Activated CD4-positive, alpha-beta T cell treated with anti-CD3 and anti-CD28 coated beads, Interleukin-2, Interleukin-4, amounts not matched to agents 100 ng/mL and 50 ng/mL, durations not matched to agents 16 hours and 8 hours (primary cell): ENCODE results near the gene ENDOU.
A peak's percentile ranks its signal among the peaks of the same experiment; 100 is the strongest.

Experiments
- DNase-seq: peaks from one replicate; pipeline ENCODE4 v3.0.0-alpha.2; 2020; ENCODE audit warnings: low spot score

ENDOU gene

DNA sequence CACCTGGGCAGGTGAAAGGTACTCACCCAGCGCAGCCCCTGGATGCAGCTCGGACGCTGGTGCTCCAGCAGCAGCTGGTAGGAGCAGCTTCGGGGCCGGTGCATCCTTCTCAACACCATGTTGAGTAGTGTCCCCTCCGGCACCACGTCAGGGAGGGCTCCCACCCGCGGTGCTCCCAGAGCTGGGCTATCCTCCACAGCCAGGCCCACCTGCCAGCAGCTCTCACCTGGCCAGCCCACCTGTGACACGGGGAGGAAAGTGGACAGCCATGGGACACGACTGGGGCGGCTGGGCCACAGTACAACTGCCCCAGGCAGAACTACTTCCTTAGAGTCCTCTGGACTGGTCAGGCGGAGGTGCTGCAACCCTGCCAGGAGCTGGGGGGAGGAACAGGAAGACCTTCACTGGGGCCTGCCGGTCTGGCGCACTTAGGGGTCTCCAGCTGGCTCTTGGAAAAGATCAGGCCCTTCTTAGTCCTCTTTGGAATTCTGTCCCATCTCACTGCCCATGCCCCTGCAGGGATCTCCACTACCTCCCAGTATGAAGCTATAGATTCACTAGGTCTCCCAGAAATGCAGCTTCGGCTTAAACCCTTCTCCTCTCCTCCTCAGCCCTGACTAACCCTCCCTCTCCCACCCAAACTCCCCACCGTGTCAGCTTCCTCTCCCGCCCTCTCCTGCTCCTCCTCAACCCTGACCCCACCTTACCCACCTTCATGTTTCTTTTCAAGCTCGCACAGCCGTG, 32.7 kb upstream of the ENDOU start:
- no peak for DNase-seq

DNA sequence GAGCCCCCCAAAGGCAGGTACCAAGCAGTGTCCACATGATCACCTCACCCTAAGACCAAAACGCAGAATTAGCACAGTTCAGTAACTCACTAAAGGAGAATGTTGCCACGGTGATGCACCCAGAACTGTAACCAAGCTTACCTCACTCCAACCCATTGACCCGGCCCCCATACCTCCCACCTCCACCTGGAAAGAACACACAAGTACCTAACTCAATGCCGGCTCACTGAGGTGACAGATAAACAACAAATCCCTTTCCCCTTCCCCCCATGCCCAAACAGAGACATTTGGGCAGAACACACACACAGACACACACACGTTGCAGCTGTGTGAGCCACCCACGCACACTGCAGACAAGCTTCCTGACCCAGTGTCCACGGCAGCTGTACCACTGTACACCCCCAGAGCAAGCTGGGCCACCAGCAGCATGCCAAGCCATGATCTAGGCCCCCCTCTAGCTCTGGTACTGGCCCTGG, 32.1 kb upstream of the ENDOU start:
- no peak for DNase-seq

DNA sequence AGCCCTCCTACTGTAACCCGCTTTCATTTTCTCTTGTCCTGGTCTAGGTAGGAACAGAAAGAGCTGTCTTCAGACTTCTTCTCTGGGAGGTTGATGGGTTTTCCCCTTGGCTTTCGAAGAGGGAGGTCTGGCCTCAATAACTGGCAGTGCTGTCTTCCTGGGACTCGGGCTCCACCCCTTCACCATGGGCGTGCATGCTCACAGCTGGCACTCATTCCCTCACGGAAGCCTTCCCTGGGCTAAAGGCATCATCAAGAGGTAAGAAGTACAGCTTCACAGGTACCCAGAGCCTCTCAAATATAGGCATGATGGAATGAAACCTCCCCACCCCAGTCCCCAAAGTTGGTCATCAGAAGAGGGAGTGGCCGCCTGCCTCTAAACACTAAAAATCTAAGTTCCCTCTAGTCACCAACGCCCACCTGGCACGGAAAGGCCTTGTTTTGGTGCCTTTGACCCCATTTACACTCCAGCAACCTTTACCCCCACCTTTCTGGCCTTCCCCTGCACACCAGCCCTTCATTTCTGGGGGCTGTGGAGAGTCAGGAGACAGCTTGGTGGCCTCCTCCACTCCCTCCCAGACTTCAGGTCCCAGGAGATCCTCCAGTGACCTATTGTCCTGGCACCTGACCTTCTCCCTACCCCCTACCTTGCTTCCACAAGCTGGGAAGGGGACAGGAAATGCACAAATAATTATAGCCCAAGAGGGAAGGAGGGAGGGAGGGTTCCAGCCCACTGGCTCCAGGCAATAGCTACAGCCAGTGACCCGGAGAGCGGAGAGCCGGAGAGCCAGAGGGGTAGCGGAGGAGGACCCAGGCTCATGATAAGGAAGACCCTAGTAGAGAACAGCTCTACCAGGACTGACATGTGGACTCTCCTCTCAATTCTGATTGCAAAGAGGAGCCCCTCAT, 30.6 kb upstream of the ENDOU start:
- peak; percentile 48 for DNase-seq

DNA sequence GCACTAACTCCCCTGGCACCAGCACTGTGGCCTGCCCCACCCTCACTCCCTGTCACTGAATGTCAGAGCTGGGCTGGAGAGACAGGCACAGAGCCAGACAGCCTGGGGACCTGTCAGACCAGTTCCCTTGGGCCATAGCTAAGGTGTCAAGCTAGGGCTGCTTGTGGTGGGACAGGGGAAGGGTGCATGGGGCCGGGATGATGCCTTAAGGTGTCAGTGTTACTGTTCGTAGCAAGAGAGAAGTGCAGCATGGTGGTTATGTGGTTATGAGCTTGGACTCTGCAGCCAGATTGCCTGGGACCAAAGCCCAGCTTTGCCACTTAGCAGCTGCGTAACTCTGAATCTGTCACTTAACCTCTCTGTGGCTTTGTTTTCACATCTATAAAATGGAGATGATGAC, 29.6 kb upstream of the ENDOU start:
- no peak for DNase-seq

DNA sequence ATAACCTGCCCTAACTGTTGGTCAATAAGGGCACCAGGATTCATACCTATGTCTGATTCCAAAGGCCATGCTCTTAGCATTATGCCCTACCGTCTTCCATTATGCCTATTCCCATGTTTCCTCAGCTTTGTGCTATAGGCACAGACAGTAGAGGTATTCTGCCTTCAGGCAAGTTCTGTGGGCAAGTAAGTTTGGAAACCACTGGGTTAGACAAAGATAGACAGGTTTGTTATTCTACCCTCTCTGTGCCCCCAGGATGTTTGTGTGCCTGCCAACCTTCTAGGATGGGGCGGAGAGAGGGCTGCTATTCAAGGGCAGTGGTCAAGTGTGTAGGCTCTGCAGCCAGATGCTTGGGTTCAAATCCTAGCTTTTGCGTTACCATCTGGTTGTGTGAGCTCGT, 28.8 kb upstream of the ENDOU start:
- DNase-seq: no peak

DNA sequence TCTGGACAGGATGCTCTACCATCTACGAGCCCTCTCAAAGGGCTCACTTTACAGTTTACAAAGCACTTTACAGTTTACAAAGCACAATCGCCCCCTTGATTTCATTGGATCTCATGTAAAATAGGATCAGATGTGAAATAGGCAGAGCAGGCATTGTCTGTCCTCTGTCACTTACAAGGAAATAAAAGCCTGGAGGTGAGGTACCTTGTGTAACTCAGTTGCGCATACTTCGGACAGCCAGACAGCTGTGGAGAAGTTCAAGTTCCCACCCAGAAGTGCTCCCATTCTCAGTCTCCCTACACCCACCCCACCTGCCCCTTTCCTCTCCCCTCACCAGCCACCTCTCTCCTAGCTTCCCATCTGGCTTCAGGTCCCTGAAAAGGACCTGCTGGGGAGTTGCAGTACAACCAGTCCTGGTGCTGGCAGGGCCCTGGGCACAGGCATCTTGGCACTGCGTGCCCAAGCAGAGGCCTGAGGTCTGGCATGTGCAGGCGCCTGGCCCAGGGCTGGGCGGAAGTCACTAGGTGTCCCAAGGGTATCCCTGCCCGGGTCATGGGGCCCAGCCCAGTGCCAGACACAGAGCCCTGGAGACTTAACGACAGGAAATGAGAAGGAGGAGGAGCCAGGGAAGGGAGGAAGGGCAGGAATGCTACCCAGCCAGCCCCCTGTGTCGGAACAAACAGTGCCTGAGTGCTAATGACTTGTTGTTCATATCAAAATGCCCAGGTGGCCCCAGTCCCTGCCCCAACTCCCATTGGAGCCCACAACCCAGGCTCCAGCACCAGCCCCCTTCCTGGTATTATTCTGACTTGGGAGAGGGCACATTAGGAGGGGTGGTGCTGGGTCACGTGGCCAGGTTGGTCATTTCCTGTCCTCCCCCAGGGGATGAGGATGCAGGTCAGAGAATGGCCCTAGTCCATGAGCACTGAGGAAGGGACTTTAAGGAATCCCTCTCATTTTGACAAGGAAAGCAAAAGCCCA, 28.0 kb upstream of the ENDOU start:
- no peak for DNase-seq

DNA sequence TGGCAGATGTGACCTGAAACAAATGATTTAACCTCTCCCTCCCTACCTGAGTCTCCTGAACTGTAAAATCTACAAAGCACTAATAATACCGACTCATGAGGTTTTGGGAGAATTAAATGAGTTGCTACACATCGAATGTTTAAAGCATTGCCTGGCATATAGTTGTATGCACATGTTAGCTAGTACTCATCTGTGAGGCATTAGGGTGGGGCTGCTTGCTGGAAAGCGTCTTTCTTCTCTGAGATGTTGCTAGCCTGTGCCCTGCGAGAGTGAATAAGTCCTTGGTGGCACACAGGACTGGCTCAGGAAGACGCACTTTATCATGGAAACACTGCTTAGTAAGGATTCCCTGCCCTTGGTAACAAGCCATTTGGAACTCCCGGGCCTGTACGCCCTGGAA, 27.3 kb upstream of the ENDOU start:
- no peak for DNase-seq

DNA sequence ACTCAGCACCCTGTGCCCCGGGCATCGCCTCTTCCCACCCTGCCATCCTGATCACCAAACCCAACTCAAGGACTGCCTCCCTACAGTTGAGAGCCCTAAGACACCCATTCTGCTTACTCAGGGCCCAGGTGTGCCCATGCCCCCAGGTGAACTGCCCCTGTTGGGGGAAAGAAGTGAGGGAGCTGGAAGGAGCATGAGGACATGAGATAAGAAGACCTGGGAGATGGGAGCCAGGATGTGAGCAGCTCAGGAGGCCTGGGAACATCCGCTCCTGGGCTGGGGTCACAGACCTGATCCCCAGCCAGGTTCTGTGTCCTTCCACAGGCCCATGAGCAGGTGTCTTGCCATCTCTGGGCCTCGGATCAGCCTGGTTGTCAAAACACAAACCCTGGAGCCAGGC, 26.8 kb upstream of the ENDOU start:
- DNase-seq: no peak

DNA sequence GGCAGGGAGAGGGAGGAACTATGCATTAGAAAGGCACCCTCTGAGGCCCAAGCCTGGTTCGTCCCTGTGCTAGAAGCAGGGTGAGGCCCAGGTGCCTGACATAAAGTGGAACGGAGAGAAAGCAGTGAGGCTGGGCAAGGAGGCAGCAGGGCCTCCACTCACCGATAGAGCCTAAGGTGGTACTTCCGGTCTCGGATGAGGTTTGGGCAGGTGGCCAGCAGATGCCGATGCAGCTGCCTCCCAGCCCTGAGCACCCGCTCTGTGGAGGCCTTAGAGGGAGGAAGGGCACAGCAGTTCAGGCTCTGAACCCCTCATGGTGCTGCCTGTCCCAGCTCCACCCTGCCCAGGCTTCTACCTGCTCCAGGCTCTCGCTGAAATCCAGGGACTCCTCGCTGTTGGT, 26.3 kb upstream of the ENDOU start:
- no peak for DNase-seq

DNA sequence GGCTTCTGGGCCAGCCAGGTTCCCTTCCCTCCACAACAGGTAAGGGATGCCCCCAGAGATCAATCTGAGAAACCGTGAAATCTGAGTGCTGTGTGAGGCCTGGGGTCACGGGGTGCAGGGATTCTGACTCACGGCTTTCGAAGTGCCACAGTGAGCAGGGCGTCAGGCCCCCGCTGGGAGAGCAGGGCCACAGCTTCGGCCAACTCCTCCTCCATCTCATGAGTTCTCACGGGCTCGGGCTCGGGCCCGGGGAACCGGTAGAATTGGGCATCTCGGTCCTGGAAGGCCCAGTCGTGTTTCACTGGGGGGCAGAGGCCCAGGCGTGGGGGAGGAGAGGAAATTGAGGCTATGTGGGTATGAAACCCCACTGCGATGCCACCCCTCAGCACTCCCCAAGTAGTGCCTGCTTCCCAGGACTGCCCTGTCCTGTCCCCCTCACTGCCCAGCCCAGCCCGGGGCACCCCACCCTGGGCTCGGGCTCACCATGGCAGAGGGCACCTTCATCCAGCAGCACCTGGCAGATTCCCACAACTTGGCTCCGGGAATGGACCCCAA, 25.7 kb upstream of the ENDOU start:
- no peak for DNase-seq

DNA sequence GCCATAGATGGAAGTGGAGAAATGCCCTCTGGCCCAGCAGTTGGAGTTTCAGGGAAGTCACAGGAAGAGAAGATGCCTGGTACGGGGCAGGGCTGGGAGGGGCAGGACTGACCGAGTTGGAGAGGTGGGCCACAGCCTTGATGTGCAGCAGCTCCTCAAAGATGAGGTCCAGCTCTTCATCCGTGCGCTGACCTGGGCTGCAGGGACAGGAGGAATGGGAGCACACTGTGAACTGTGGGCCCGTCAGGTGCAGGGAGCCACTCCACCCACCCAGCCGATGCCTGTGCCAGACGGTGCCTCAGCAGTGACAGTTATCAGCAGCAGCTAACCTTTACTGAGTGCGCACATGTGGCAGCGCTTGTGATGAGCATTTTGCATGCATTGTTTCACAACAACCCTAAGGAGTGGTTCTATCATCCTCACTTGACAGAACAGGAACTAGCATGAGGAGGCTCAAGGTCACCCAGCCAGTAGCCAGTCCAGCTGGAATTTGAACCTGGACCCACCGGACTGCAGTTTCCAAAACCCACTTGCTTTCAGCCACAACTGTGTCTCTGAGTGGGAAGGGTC, 25.0 kb upstream of the ENDOU start:
- no peak for DNase-seq

DNA sequence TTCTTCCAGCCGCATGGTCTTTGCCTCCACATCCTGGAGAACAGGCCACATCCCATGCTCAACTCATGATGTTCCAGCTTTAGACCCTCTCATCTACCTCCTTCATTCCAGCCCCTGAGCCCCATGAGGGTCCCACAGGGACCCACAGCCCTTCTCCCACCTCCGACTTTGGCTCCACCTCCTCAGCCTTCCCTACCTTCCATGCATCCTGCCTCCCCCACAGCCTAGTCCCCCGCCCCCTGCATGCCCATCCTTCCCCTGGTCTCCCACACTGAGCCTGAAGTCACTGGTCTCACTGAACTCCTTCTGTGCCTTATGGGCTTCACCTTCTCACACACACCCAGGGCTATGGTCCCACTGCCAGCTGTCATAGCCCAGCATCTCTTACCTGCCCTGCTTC, 23.6 kb upstream of the ENDOU start:
- no peak for DNase-seq

DNA sequence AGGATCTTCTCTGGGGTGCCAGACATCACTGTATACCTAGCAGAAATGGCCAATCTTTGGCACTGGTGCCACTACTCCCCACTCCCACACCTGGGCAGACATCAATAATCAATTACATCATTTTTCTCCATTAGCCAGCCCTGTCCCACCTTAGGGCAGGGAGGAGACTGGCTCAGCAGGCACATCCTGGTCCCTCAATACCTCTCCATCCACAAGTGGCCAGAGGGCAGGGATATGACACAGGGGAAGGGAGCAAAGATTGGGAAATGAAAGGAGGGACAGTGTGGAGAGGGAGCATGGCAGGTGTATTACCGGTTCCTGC, 23.2 kb upstream of the ENDOU start:
- DNase-seq: no peak

DNA sequence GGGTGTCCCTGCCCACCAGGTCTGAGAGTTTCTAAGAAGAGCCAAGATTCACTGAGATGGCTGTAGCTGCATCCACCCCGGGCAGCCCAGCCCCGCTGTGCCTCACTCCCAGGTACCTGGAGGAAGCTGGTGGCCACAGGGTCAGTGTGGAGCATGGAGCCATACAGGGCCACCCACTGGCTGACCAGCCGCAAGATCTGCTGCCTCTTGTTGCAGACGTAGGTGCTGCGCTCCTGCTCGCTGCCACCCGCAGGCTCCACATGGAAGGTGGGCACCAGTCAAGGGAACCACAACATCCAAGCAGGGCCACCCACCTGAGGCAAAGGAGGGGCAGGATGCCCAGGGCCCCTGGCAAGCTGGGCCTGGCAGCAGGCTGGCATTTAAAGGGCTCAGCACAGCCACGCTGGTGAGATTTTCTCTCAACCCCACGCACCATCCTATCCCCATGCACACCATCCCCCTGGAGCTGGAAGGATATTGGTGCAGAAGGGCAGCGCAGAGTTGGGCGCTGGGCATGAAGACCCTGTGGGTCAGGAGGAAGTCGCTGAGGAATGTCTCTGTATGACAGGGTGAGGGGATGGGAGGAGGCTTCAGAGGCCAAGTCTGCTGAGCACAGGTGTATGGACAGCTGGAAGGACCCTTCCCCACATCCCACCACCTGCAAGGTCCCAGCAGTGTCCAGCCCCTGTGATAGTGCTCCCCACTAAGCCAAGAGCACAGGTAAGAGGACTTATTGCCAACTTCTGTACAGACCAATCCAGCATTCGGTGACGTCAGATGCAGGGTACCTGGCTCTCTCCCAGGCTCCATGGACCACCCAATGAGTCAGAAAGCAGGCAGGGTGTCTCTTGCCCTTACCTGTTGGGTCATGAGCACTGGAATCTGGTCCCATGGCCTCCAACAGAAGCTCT, 22.6 kb upstream of the ENDOU start:
- DNase-seq: no peak

DNA sequence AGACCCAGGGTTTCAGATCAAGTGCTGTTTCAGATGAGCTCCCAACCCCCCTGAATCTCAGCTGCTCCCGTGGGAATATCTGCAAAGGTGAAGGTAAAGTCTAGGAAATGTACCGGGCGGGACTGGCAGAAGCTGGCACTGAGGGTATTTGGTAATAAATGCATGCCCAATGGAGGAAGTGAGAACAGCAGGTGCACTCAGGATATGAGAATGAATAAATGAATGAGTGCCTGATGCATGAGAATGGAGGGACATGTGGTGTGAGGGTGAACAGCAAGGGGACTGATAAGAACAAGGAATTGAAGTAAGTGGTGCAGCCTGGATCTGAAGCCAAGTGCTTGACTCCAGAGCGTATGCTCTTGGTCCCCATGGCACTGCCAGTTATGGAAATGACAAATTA, 21.8 kb upstream of the ENDOU start:
- no peak for DNase-seq

DNA sequence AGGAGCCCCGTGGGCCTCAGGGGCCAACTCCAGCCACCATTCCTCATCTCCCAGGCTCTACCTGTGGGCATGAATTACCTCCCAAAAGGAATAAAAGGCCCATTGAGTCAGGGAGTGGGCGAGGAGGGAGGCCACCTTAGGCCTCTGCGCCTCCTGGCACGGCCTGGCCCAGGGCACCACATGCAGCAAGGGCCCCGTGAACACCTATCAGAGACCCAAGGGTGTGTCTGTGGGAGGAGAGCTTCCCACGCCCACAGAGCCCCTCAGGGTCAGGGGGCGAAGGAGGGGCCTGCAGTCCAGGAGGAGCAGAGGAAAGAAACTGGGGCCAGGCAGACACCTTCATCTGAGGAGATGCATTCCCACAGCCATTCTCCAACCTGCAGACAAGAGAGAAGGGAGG, 21.2 kb upstream of the ENDOU start:
- DNase-seq: no peak

DNA sequence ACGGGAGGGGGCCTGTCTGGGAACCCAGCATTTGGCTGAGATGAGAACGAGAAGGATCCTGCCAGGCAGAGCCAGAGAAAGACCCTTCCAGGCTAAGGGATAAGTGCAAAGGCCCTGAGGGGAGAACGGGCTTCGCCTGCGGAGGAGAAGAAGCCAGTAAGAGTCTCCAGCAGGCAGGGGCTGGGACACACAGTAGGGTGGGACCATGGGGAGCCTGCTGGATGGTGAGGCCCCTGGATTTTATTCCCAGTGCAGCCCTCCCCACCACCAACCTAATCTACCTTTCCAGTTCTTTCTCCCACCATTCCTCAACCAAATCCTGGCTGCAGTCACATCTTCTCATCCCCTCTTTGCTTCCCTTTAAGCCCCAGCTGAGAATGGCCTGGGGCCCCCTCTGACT, 20.8 kb upstream of the ENDOU start:
- no peak for DNase-seq

DNA sequence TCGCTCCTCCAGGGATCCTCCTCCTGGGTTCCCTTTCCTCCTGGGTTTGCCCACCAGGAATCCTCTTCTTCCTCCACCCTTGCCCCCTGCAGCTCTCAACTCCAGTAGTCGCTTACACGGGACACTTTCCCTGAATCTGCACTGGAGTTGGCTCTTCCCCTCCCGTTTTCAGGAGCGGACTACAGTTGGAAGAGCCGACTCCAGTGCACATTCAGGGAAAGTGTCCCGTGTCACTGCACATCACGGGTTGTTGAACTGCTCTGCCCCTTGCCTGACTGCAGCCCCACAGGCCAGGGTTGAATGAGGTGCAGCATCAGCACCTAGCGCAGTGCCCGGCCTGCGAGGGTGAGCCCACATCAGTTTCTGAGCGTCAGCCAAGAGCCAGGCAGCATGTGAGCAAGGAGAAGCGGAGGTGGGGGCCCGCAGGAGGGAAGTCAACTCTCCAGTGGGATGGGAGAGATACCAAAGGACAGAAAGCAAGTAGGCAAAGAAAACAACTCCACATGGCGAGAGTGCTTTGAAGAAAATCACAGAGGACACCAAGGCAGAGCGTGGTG, 20.3 kb upstream of the ENDOU start:
- no peak for DNase-seq

DNA sequence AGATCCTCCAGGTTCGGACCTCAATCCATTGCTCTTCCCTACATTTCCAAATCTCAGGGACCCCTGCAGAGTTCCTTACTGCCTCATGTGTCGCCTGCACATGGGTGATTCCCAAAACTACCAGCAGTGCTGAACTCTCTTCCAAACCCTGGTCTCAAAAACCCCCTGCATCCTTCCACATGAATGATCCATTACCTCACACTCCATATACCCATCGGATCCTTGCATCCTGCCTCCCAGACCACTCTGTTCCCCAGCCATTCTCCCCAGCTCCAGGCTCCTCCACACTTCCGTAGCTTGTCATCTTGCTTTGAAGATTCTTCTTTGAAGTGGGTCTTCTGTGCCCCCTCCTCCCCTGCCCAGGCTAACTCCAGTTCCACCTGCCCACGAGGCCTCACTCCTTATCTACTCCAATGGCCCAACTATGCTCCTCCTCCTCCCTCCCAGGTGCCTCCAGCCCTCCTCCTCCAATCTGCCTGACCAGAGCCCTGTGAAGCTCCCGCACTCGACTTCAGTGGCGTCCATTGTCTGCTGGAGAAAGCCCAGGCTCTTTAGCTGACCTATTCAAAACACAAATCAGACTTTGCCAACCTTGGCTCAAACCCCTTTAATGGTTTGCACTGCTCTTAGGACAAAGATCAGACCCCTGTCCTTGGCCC, 19.6 kb upstream of the ENDOU start:
- no peak for DNase-seq
